NOMO-1 (cell line): Measurements from ENCODE around the gene JMJD1C.
"Not testable (repeated sequence)": the region's sequence is repeated elsewhere in the genome, so short reads cannot be mapped to it uniquely, and the experiment has no call there.

Experiments used
- DNase-seq, 2 experiments: peaks; one replicate each; lab custom pipeline; 2025; ENCODE audit not compliant: unreplicated experiment in 2 of 2; lab: John Stamatoyannopoulos, UW

JMJD1C gene

DNA sequence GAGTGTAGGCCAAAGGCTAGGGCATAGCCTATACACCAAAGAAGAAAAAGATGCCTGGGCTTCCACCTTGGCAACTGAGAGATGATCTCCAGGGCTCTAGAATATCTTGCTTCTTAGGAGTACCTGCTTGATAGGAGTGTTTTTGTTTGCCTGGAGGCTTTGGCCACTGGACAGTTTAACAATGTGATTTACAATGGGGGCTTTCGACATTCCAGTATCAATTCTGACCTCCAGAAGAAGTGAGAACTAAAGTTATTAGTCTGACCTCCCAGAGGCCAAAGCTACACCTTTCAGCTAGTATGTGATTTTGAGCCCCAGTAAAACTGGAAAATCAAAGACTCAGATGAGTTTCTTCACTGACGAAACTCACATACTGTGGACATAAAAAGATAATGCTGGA, 96.1 kb downstream of the JMJD1C start:
- DNase-seq, result no peak

DNA sequence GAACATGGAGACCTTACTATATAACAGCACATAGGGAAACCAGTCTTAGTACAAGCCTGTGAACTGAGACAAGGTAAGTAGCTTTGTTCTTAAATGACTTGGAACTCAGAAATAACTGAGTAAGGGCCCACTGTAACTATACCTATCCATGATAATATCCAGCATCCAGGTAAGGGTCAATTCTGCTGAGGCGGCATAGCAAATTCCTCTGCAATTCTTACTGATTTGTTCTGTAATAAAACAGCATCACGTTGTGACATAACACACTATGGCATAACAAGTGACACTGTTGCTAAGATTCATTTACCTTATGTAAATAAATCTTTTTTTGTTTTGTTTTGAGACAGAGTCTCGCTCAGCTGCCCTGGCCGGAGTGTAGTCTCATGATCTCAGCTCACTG, 97.4 kb downstream of the JMJD1C start:
- DNase-seq, result no peak

- DNase-seq, result no peak
Measured at GRCh38 chr10:63366933-63367332, 98.8 kb downstream of the JMJD1C start.

DNA sequence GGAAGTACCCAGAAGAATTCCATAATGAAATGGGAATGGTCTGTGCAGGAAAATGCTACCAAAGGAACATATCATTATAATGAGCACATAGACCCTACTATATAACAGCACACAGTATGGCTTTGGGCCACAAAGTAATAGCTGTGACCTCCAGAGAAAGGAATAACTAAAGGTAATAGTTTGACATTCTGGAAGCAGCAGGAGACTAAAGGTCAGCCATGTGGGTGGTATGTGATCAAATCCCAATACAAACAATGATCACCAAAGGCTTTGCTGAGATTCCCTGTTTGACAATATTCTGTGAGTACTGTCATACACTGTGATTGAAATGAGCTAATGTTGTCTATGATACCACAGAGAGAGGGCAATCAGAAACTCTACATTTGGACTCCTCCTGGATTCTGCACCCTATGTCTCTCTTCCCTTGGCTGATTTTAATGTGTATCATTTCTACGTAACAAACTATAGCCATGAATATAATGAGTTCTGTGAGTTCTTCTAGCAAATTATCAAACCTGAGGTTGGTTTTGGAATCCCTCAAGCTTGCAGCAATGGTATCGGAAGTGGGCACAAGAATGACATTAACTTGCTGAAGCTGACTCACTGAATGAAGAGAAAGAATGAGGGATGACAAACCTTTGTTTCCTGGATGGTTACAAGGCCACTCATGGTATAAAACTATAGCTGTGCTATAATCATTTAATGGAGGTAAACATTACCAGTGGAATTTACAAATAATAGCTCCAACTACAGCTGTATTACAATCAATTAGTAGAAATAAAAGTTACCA, 99.6 kb downstream of the JMJD1C start:
- DNase-seq, result no peak

DNA sequence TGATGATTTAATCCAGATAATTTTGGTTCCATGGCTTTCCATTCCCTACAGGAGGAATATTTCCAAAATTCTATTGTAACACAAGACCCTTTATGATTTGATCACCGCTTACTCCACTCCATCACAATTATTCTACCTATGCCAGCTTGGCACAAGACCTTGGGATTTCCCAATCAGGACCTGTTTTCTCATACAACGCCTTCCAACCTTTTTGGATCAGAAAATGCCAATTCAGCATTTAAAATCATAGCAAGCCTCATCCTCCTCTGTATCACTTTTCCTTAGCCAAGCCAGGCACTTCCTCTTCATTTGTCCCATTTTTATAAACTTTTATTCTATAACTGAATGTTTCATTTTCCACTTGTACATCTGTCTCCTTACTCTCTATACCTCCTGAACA, 100.9 kb downstream of the JMJD1C start:
- no peak for DNase-seq

GRCh38 chr10:63363951-63364350, 101.8 kb downstream of the JMJD1C start:
- no peak for DNase-seq

- DNase-seq, result no peak
Measured at GRCh38 chr10:63355682-63356081, 110.1 kb downstream of the JMJD1C start.

DNA sequence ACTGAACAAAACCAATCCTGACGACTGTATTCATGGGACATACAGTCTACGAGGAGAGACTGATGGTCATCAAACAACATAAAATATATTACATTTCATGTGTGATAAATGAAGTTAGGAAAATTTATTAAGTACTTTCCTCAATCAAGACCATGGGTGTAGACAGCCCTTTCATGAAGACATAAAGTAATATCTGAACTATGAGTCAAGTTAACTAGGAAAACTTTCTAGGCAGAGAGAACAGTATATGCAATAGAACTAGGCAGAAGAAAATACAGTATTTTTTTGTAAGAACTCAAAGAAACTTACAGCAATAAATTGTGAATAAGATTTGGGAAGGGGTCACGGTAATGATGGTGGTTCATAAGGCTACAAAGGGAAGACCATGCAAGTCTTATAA, 112.8 kb downstream of the JMJD1C start:
- no peak for DNase-seq

DNA sequence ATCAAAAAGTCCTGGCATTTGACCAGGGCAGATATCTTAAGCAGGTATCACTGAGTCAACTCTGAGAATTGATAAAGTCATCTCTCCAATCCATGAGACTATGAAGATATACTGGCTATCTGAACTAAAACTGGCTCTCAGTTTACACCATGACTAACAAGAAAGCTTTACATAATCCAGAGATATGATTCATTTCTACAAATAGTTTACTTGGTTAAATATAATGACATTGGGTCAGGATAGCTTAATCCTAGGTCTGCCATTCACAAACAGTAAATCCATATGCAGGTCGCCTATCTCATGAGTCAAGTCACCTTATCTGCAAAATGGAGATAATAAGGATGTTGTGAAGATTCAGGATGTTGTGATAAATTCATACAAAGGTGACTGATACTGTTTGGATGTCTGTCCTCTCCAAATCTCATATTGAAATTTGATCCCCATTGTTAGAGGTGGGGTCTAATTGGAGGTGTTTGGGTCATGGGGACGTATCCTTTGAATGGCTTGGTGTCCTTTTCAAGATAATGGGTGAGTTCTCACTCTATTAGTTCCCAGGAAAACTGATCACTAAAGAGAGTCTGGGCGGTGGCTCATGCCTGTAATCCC, 117.4 kb downstream of the JMJD1C start:
- no peak for DNase-seq

- no peak for DNase-seq
Measured at GRCh38 chr10:63346015-63346441, 119.7 kb downstream of the JMJD1C start.

- no peak for DNase-seq
Measured at GRCh38 chr10:63344269-63344668, 121.5 kb downstream of the JMJD1C start.

- DNase-seq, result no peak
Measured at GRCh38 chr10:63343476-63343875, 122.3 kb downstream of the JMJD1C start.

GRCh38 chr10:63339640-63340039, 126.1 kb downstream of the JMJD1C start:
- not testable (repeated sequence) for DNase-seq

DNA sequence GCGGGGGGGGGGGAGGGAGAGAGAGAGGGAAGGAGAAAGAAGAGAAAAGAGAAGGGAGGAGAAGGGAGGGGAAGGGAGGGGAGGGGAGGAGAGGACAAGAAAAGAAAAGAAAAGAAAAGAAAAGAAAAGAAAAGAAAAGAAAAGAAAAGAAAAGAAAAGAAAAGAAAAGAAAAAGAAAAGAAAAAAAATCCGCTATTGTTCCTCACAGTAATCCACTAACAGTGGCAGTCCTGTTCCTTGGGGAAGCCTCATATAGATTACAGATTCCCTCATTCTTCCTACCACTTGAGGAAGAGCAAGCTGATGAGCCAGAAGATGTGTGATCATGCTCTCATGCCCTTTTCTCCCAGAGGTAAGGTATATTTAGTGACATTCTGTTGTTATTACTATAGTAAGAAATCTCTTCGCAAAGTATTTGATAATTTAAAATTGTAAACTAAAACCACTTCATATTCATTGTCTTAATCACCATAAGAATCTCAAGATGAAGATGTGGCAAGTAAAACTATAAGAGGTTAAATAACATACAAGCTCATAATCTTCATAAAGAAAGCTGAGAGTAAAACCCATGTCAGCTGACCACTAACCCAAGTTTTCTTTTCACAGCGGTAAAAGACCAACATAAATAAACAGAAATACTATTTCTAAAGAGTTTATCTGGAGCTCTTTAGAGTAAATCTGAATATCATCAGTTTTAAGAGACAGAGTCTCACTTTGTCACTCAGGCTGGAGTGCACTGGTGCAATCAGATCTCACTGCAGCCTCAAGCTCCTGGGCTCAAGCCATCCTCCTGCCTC, 128.1 kb downstream of the JMJD1C start:
- DNase-seq, result no peak

GRCh38 chr10:63331586-63331985, 134.2 kb downstream of the JMJD1C start:
- DNase-seq, result no peak

GRCh38 chr10:63324495-63324854, 141.3 kb downstream of the JMJD1C start:
- DNase-seq, result no peak

DNA sequence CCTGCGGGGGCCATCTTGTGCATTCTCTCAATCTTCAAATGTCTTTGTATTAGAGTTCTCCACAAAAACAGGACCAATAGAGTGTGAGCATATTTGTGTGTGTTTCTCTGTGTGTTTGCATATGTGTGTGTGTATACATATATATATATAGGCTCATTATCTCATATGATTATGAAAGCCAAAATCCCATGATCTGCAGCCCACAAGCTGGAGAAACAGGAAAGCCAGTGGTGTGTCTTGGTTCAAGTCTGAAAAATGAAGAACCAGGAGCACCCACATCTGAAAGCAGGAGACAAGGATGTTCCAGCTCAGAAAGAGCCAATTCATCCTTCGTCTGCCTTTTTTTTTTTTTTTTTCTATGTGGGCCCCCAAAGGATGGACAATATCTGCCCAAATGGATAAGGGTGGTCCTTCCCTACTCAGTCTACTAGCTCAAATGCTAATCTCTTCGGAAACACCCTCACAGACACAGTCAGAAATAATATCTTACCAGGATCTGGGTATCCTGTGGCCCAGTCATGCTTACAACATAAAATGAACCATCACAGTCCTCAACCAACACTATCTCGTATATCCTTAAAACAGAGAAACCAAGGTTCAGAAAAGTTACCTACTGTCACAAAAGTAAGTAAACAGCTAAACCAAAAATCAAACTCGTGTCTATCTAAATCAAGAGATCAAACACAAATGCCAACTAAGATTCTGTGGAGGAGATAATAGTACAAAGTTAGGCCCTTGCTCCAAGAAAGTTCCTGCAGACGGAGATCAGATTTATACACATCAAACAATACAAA, 141.9 kb downstream of the JMJD1C start:
- no peak for DNase-seq

DNA sequence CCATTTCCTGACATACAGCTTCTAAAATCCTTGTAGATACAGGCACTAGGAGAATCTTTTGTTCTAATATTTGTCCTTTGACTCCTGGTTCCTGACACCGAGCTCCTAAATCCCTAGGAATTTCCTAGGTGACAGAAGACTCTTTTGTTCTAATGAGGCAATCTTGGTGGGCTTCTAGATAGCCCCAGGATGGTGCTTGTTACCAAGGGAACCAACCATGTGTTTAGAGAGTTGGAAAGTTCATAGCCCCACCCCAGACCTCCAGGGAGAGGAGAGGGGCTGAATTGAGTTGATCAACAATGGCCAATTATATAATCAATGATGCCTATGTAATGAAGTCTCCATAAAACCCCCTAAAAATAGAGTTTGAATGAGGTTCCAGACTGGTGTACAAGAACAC, 145.1 kb downstream of the JMJD1C start:
- no peak for DNase-seq

DNA sequence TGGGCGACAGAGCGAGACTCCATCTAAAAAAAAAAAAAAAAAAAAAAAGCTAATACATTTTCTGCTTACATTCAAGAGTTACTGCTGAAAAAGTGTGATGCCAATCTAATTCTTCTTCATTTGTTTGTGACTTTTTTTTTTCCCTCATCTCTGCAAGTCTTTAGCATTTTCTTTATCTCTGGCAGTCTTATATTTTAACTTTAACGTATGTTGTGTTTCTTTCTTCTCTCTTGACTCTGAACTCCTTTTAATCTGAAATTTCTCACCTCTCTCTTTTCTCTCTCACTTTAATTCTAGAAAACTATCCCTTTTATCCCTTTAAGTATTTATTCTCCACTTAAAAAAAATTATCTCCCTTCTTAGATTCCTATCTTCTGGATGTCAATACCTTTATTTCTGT, 146.5 kb downstream of the JMJD1C start:
- no peak for DNase-seq

DNA sequence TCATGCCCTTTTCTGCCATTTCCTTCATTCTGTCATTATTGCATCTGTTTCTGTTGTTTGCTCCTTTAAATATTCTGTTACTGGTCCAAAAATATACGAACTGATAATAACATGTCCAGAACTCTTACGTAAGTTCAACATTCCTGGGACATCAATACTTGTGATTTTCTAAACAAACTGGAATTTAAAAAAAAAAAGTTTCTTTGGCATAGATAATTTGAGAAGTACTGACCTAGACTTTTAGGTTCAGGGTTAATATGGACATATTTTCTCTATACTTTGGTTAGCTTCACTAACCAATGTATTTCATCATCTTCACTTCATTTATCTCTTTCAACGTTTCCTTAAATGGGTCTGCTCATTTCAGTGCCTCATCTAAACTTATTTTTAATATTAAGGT, 147.3 kb downstream of the JMJD1C start:
- no peak for DNase-seq

DNA sequence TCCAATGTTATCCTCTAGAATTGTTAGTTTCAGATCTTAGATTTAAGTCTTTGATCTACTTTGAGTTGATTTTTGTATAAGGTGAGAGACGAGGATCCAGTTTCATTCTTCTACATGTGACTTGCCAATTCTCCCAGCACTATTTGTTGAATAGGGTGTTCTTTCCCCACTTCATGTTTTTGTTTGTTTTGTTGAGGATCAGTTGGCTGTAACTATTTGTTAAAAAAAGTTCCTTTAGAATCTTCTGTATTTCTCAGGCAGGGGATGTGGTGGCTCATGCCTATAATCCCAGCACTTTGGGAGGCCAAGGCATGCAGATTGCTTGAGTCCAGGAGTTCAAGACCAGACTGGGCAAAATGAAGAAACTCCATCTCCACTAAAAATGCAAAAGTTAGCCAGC, 151.8 kb downstream of the JMJD1C start:
- no peak for DNase-seq
